ENCODE measurements around the gene CXXC4.

DNA sequence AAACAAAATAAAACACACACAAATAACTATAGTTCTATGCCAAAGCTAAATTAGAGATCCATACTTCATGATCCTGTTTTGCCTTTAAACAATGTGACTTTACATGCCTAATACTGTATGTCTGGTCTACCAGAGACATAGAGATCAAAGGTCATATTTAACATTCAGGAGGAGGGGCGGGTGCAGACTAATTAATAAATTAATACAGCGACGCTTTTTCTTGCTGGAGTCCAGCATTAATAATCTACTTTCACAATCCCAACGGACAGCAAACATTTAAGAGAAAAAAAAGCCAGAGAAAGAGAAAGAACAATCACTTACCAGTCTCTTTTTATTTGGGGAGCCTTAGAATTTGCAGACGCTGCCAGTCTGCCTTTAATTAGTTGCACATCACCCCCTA lies 509 bp downstream of the CXXC4 start:
- TF ChIP-seq POLR2A (IDR thresholded peaks at IDR 0.05) (no peak), CTCF (IDR thresholded peaks at IDR 0.05) (no peak), POLR2AphosphoS5 (IDR thresholded peaks at IDR 0.05) (no peak), EP300 (IDR thresholded peaks at IDR 0.05) (no peak)
